Measurements from ENCODE around the gene BRMS1L. TPM values are rescaled to one million over a fixed set of nuclear protein-coding genes. Genes with fewer than 3 reads are reported as not detected.

BRMS1L gene
- total RNA-seq, 1 experiment from 2014 or later, result 4.8 TPM

DNA sequence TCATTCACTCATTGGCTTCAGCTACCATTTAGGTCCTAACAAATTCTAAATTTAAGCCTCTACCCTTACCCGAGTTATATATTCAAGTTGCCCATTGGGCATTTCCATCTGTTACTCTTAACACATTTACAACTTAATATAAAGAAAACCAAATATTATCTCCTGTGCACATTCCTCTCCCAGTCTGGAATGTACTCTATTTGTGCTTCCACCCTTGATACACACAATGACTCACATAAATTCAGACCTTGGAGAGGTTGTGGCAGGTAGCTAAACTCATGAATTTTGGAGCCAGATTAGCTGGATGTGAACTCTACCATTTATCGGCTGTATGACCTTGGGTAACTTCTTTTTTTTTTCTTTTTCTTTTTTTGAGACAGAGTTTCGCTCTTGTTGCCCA lies 51.1 kb downstream of the BRMS1L start:
- Histone ChIP-seq H3K36me3 (ENCODE audit: low read depth, low read length) (no peaks in the 10 kb centered on the region), H3K9me3 (ENCODE audit: low read length) (no peaks in the 10 kb centered on the region), H3K4me2 (ENCODE audit: low read length) (peak overlapping the region; percentile 78), H4K20me1 (ENCODE audit: low read length) (no peaks in the 10 kb centered on the region), H3K9ac (ENCODE audit: low read length) (no peak overlapping the region), H3K4me1 (ENCODE audit: insufficient read depth, low read length) (peaks cover 32% of the 10 kb centered on the region), H2AFZ (ENCODE audit: low read length) (0 out of 2 replicates have a peak overlapping the region, but pooled peaks have one; percentile 11), H3K4me3 (ENCODE audit: low read length) (no peak overlapping the region; the same call in 1 of the 2 replicates), H3K79me2 (ENCODE audit: low read length) (no peaks in the 10 kb centered on the region), H3K27me3 (ENCODE audit: low read length) (no peaks in the 10 kb centered on the region), H3F3A (ENCODE audit: low read length, unreplicated experiment) (no peaks in the 10 kb centered on the region), H3K27ac (ENCODE audit: low read length) (peak overlapping the region; percentile 65), H3K9me2 (replicated peaks; ENCODE audit: low read length) (no peaks in the 10 kb centered on the region)
- peak; percentile 88 for ATAC-seq
- ChIA-PET CTCF (interaction anchor here (1.5 kb wide), 1 partner anchor 55 kb away, joined by 4 read pairs; no protein-coding TSS in a partner anchor), POLR2A (ENCODE audit: unreplicated experiment) (interaction anchor here (0.6 to 1.3 kb wide), 4 partner anchors 20 to 1293 kb away, joined by 3 to 5 read pairs (median 3); partner anchors contain the start of gene BRMS1L)
- BruUV-seq (replicated peaks), result no TSS peak
- intact Hi-C loops (cut with micrococcal nuclease), result no loop called here
- peak; percentile 93 for DNase-seq
- TF ChIP-seq EZH2phosphoT487 (IDR thresholded peaks at IDR 0.05; ENCODE audit: borderline replicate concordance, low read length), result no peak
- TF ChIP-seq, protein P1, sequence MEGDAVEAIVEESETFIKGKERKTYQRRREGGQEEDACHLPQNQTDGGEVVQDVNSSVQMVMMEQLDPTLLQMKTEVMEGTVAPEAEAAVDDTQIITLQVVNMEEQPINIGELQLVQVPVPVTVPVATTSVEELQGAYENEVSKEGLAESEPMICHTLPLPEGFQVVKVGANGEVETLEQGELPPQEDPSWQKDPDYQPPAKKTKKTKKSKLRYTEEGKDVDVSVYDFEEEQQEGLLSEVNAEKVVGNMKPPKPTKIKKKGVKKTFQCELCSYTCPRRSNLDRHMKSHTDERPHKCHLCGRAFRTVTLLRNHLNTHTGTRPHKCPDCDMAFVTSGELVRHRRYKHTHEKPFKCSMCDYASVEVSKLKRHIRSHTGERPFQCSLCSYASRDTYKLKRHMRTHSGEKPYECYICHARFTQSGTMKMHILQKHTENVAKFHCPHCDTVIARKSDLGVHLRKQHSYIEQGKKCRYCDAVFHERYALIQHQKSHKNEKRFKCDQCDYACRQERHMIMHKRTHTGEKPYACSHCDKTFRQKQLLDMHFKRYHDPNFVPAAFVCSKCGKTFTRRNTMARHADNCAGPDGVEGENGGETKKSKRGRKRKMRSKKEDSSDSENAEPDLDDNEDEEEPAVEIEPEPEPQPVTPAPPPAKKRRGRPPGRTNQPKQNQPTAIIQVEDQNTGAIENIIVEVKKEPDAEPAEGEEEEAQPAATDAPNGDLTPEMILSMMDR (conservative IDR thresholded peaks at IDR 0.05; ENCODE audit: low read depth, low read length), result no peak
- no peak for TF ChIP-seq EZH2 (IDR thresholded peaks at IDR 0.05; ENCODE audit: low read length, unreplicated experiment)

DNA sequence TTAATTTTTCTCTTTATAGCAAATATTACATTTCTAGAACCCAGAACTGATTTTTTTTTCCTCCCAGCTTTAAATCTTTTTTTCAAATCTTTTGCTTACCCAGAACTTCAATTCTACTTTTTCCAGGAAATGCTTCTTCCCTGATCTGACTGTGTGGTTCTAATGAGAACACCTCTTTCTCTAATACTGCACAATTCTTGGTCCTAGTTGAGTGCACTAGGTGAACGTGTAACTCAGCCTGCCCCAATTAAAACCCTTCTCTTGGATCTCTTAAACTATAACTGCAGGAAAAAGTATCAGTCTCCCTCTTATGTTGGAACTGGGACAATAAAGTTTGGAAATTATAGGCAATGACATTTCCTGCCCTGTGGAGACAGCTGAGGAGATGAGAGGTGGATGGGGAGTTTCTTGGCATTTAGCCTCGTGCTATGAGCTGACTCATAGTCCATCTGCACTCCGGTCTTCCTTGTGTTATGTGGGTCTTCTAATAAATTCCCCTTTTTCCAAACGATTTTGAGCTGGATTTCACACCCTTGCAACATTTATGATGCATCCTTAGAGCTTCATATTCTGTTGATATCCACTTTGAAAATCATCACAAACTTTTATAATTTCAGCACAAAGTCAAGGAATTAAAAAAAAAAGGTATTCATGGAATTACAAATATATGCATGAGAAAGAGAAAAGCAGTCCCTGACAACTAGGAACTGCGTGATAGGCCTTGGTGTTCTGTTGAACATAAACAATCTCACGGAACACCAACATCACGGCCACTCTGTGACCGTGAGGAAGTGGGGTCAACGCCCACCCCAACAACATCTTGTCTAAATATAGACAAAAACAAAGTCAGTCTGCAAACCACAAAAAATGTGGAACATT lies 52.4 kb downstream of the BRMS1L start:
- ATAC-seq (peak; percentile 74), DNase-seq (peak; percentile 94)
- Histone ChIP-seq H3K27me3 (ENCODE audit: low read length) (no peaks in the 10 kb centered on the region), H3K79me2 (ENCODE audit: low read length) (no peaks in the 10 kb centered on the region), H3K36me3 (ENCODE audit: low read depth, low read length) (no peaks in the 10 kb centered on the region), H3K9ac (ENCODE audit: low read length) (no peak overlapping the region; the same call in 1 of the 2 replicates), H3K4me2 (ENCODE audit: low read length) (peak overlapping the region; percentile 78), H3K4me3 (ENCODE audit: low read length) (peak overlapping the region; percentile 23; the same call in 1 of the 2 replicates), H4K20me1 (ENCODE audit: low read length) (no peaks in the 10 kb centered on the region), H2AFZ (ENCODE audit: low read length) (peak overlapping the region; percentile 10; the same call in 1 of the 2 replicates), H3K9me3 (ENCODE audit: low read length) (no peaks in the 10 kb centered on the region), H3F3A (ENCODE audit: low read length, unreplicated experiment) (no peaks in the 10 kb centered on the region), H3K4me1 (ENCODE audit: insufficient read depth, low read length) (peaks cover 32% of the 10 kb centered on the region), H3K27ac (ENCODE audit: low read length) (peak overlapping the region; percentile 50), H3K9me2 (replicated peaks; ENCODE audit: low read length) (no peaks in the 10 kb centered on the region)
- POLR2A ChIA-PET (ENCODE audit: unreplicated experiment), result interaction anchor here (0.6 to 1.3 kb wide), 2 partner anchors 52 to 71 kb away, joined by 4 to 5 read pairs; partner anchors contain the start of gene BRMS1L
- intact Hi-C loops (cut with micrococcal nuclease), result loop anchor here (1.0 to 2.0 kb wide), 5 partner anchors 52 to 436 kb away; partner anchors contain the start of gene BRMS1L
- TF ChIP-seq, protein P1 (conservative IDR thresholded peaks at IDR 0.05; ENCODE audit: low read depth, low read length), result no peak
- TF ChIP-seq EZH2 (IDR thresholded peaks at IDR 0.05; ENCODE audit: low read length, unreplicated experiment), result no peak
- no peak for TF ChIP-seq EZH2phosphoT487 (IDR thresholded peaks at IDR 0.05; ENCODE audit: borderline replicate concordance, low read length)
- CTCF ChIA-PET, result interaction anchor here (0.6 to 1.5 kb wide), 5 partner anchors 52 to 1762 kb away, joined by 3 to 6 read pairs (median 4); partner anchors contain the start of gene BRMS1L
- BruUV-seq (replicated peaks), result no TSS peak

Measured in PC-3 (cell line).